Vagina (tissue), 2 donors: ENCODE data around the gene RSAD2.

ENCODE experiments used
- POLR2A ChIP-seq, 2 donors: fragments of 450-650 bp; IDR thresholded peaks; one replicate each; pipeline ENCODE4 v1.6.1; 2017; ENCODE audit warnings: antibody characterized with exemption in 2 of 2, mild to moderate bottlenecking in 2 of 2, moderate library complexity in 2 of 2
- POLR2AphosphoS5 ChIP-seq, 2 donors: sonication (generic); formaldehyde crosslinking; IDR thresholded peaks; one replicate each; pipeline ENCODE4 v1.9.0; 2017; ENCODE audit warnings: antibody characterized with exemption in 2 of 2, mild to moderate bottlenecking in 2 of 2, low read depth in 1 of 2; ENCODE audit not compliant: insufficient read depth in 1 of 2
- TF ChIP-seq, protein P1 (sequence below), 3 experiments: fragments of 450-650 bp in 2 of 3; fragments of 200-600 bp in 1 of 3; sonication (generic) in 1 of 3; IDR thresholded peaks; one replicate each; pipeline ENCODE4 v1.5.1; 2017 to 2019; ENCODE audit warnings: antibody characterized with exemption in 3 of 3, mild to moderate bottlenecking in 2 of 3, moderate library complexity in 2 of 3

DNA sequence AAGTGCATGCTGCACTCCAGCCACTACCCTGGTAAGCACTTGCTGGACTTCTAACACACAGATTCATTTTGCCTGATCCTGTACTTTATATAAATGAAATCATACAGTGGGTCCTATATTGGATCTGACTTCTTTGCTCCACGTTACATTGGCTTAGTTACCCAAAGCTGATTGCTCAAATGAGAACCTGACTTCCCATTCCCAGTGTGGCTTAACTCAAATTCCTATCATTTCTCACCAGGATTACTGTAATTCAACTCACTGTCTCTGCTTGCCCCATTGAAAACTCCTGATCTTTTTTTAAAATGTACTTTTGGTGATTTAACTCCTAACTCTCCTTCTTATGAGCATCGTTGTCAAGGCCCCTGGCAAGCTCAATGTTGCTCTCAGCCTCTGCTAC is 1.4 kb downstream of the RSAD2 start:
- TF ChIP-seq, protein P1, sequence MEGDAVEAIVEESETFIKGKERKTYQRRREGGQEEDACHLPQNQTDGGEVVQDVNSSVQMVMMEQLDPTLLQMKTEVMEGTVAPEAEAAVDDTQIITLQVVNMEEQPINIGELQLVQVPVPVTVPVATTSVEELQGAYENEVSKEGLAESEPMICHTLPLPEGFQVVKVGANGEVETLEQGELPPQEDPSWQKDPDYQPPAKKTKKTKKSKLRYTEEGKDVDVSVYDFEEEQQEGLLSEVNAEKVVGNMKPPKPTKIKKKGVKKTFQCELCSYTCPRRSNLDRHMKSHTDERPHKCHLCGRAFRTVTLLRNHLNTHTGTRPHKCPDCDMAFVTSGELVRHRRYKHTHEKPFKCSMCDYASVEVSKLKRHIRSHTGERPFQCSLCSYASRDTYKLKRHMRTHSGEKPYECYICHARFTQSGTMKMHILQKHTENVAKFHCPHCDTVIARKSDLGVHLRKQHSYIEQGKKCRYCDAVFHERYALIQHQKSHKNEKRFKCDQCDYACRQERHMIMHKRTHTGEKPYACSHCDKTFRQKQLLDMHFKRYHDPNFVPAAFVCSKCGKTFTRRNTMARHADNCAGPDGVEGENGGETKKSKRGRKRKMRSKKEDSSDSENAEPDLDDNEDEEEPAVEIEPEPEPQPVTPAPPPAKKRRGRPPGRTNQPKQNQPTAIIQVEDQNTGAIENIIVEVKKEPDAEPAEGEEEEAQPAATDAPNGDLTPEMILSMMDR (IDR thresholded peaks at IDR 0.05): no peak
- TF ChIP-seq POLR2A (IDR thresholded peaks at IDR 0.05) (no peak), POLR2AphosphoS5 (IDR thresholded peaks at IDR 0.05; ENCODE audit: insufficient read depth in 1 of 2, low read depth in 1 of 2) (no peak)
